Activated CD4-positive, alpha-beta T cell treated with anti-CD3 and anti-CD28 coated beads for 36 hours (primary cell): Measurements from ENCODE around the gene HOXA2. TPM values are rescaled to one million over a fixed set of nuclear protein-coding genes. Genes with fewer than 3 reads are reported as not detected.

ENCODE experiments used
- ATAC-seq: fragments of 200-7000 bp; cut with Tn5 transposase; one replicate; pipeline ENCODE4 v1.10.0; 2021; ENCODE audit warnings: mild to moderate bottlenecking, moderate library complexity
- CTCF ChIA-PET: fragments of 350-600 bp; sonication (Branson Sonifier 250); formaldehyde crosslinking; loops from one replicate; lab custom pipeline; 2021; ENCODE audit warnings: antibody characterized with exemption; lab: Charles Lee
- POLR2A ChIA-PET: fragments of 350-600 bp; sonication (Branson Sonifier 250); formaldehyde crosslinking; loops from one replicate; lab custom pipeline; 2021; ENCODE audit warnings: antibody characterized with exemption, inconsistent platforms; lab: Charles Lee
- DNase-seq: peaks from one replicate; pipeline ENCODE4 v3.0.0-alpha.2; 2020
- H3K27ac Mint-ChIP-seq: one replicate; pipeline ENCODE4 v1.8.0; 2021; ENCODE audit warnings: mixed read lengths
- H3K27me3 Mint-ChIP-seq: one replicate; pipeline ENCODE4 v1.8.0; 2021; ENCODE audit warnings: mixed read lengths
- H3K36me3 Mint-ChIP-seq: one replicate; pipeline ENCODE4 v1.8.0; 2021; ENCODE audit warnings: low read depth, mixed read lengths
- H3K4me1 Mint-ChIP-seq: one replicate; pipeline ENCODE4 v1.8.0; 2021; ENCODE audit warnings: mixed read lengths
- H3K4me3 Mint-ChIP-seq: one replicate; pipeline ENCODE4 v1.8.0; 2021; ENCODE audit warnings: mild to moderate bottlenecking, moderate library complexity, mixed read lengths
- H3K9me3 Mint-ChIP-seq: one replicate; pipeline ENCODE4 v1.8.0; 2021; ENCODE audit warnings: low read depth, mixed read lengths
- intact Hi-C, 2 experiments: fragments of 100-400 bp; cut with DNase I in 1 of 2; cut with micrococcal nuclease in 1 of 2; formaldehyde crosslinking; loops; one replicate each; pipeline versions ENCODE4 v1.14.2 to v1.15.1; 2022 to 2024; cut with DNase I, micrococcal nuclease
- total RNA-seq, 2 experiments: library from RNA; stranded (reverse); gene quantifications; one replicate each; pipeline ENCODE4 v1.2.3, GENCODE V29; 2021

Gene HOXA2
- total RNA-seq, 2 experiments from 2014 or later = not detected

DNA sequence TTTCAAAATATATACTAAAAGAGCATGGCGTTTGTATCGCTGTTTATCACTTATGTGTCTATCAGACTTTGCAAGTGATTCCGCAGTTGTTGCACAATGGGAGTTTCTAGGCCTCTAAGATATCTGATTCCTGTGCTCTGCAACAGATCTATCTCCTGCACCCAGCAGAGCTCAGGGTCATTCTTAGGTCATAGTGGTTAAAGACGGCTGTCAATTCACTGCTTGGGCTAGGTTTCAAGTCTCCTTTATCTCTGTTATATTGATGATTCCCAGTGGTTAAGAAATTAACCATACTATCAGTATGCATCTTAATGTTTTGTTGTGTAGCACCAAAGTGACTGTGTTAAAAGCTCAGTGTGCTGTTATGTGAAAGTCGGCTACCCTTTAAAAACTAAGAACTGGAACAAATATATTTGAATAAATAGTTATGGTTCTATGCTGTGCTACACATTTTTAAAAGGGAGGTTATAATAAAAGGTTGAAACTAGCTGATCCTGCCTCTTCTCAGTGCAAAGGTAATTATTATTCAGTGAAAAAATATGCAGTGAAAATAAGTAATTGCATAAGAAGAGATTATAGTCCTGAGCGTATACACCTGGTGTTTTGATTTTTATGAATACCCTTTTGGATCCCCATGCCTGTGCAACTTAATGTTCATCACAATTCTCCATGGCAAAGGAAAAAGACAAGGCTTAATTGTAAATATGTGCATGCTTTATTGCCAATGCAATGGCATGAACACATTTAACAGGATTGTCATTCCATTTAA is 30.7 kb downstream of the HOXA2 start:
- intact Hi-C loops = no loop called here
- Mint-ChIP-seq H3K9me3 (no peaks in the 10 kb centered on the region), H3K36me3 (no peaks in the 10 kb centered on the region), H3K27me3 (peaks cover 8% of the 10 kb centered on the region), H3K4me3 (no peak overlapping the region), H3K27ac (no peak overlapping the region), H3K4me1 (no peaks in the 10 kb centered on the region)
- ChIA-PET POLR2A (no interaction called here), CTCF (no interaction called here)
- ATAC-seq (no peak), DNase-seq (no peak)

- peaks cover 4% of the 10 kb centered on the region for H3K27me3 Mint-ChIP-seq
- no peak overlapping the region for H3K27ac Mint-ChIP-seq
- ChIA-PET CTCF (interaction anchor here (0.6 kb wide), 1 partner anchor 143 kb away, joined by 4 read pairs; no protein-coding TSS in a partner anchor), POLR2A (no interaction called here)
- no peak for ATAC-seq
- H3K9me3 Mint-ChIP-seq = no peaks in the 10 kb centered on the region
- no peak for DNase-seq
- H3K36me3 Mint-ChIP-seq = no peaks in the 10 kb centered on the region
- H3K4me1 Mint-ChIP-seq = no peaks in the 10 kb centered on the region
- H3K4me3 Mint-ChIP-seq = no peak overlapping the region
- intact Hi-C loops = no loop called here
Observed at GRCh38 chr7:27068259-27068658, 34.2 kb downstream of the HOXA2 start.

DNA sequence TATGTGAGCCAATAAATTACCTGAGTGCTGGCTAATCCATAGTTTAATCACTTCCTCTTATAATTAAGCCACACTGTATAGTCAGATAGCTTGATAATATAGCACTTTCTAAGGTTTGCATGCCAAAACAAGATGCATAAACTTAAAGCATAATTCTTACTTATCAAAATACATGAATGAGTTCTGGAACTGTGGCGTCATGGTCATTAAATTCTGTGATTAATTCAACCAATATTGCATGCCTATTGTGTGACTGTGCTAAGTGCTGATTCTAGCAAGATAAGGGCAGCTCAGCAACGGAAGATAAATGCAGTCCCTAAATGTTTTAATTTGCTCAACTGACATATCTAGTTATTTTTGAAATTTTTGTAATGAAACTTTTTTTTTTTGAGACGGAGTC is 36.3 kb downstream of the HOXA2 start:
- no peak for ATAC-seq

DNA sequence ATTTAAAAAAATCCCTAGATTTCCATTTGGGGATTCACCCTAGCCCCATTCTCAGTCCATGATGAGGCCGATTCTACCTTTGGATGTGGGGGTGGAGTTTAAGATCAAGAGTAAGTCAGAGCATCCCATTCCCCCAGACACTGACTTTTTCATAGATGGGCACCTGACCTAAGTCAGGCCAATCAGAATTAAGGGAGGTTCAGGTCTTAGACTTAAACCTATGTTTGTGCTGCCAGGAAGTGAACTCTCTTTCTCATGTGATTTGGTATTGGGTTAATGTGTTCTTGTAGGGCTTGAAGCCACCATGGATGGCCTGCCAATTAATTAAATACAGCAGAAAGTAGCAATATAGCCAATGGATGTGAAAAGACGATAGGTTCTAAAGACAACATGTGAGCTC is 36.8 kb downstream of the HOXA2 start:
- H3K27ac Mint-ChIP-seq = no peak overlapping the region
- no peaks in the 10 kb centered on the region for H3K9me3 Mint-ChIP-seq
- no peak for ATAC-seq
- no peaks in the 10 kb centered on the region for H3K4me1 Mint-ChIP-seq
- no peak for DNase-seq
- no peaks in the 10 kb centered on the region for H3K36me3 Mint-ChIP-seq
- intact Hi-C loops = no loop called here
- H3K27me3 Mint-ChIP-seq = peaks cover 4% of the 10 kb centered on the region
- ChIA-PET POLR2A (no interaction called here), CTCF (interaction anchor here (0.5 to 0.7 kb wide), 4 partner anchors 9 to 1520 kb away, joined by 3 read pairs; no protein-coding TSS in a partner anchor)
- no peak overlapping the region for H3K4me3 Mint-ChIP-seq

More for the DNA sequence above, 36.3 kb downstream of the HOXA2 start:
- no peak overlapping the region for H3K4me3 Mint-ChIP-seq
- POLR2A ChIA-PET = no interaction called here
- H3K36me3 Mint-ChIP-seq = no peaks in the 10 kb centered on the region
- CTCF ChIA-PET = interaction anchor here (0.6 to 0.7 kb wide), 2 partner anchors 282 to 1520 kb away, joined by 3 read pairs; no protein-coding TSS in a partner anchor
- H3K27me3 Mint-ChIP-seq = peaks cover 4% of the 10 kb centered on the region
- no peak for DNase-seq
- H3K4me1 Mint-ChIP-seq = no peaks in the 10 kb centered on the region
- intact Hi-C loops = no loop called here
- H3K27ac Mint-ChIP-seq = no peak overlapping the region
- no peaks in the 10 kb centered on the region for H3K9me3 Mint-ChIP-seq

DNA sequence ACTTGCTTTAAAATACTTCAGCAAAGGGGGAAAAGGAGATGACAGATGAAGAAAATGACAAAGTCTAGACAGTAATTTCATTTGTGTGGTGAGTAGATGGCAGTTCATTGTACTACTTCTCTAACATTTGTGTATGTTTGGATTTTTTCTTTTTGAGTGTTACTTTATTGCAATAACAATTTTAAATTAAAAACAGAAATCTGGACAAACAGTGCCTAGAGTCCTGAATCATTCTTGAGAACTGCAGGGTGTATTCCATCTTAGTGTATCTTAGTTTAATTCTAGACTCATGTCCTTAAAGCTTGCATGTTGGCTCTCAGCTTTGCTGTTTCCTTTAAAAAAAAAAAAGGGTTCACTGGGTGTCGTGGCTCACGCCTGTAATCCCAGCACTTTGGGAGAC is 37.8 kb downstream of the HOXA2 start:
- no peaks in the 10 kb centered on the region for H3K36me3 Mint-ChIP-seq
- H3K4me1 Mint-ChIP-seq = no peaks in the 10 kb centered on the region
- POLR2A ChIA-PET = interaction anchor here (0.6 kb wide), 1 partner anchor 232 kb away, joined by 5 read pairs; no protein-coding TSS in a partner anchor
- DNase-seq (no peak), ATAC-seq (no peak)
- CTCF ChIA-PET = no interaction called here
- no peaks in the 10 kb centered on the region for H3K9me3 Mint-ChIP-seq
- H3K27me3 Mint-ChIP-seq = peaks cover 8% of the 10 kb centered on the region
- no peak overlapping the region for H3K27ac Mint-ChIP-seq
- no peak overlapping the region for H3K4me3 Mint-ChIP-seq
- intact Hi-C loops = no loop called here

DNA sequence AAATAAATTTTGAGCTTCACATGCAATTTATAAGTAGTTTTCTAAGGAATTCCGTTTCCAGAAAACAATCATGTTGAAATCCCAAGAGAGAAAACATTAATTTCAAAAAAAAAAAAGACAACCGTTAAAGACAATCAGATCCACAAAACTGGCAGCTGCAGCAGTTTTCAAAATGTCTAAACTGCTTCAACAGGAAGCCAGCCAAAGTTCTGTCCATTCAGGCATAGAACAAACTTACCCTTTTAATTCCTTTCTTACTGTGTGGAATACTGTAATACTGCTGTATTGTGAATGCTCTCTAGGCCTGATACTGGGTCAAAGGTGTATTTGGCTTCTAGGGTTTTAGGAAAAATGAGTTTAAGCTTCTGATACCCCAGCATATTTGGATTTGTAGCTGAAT is 38.3 kb downstream of the HOXA2 start:
- H3K36me3 Mint-ChIP-seq = no peaks in the 10 kb centered on the region
- H3K27me3 Mint-ChIP-seq = peaks cover 8% of the 10 kb centered on the region
- intact Hi-C loops = no loop called here
- H3K27ac Mint-ChIP-seq = no peak overlapping the region
- CTCF ChIA-PET = no interaction called here
- H3K9me3 Mint-ChIP-seq = no peaks in the 10 kb centered on the region
- H3K4me3 Mint-ChIP-seq = no peak overlapping the region
- ATAC-seq (no peak), DNase-seq (no peak)
- no peaks in the 10 kb centered on the region for H3K4me1 Mint-ChIP-seq
- POLR2A ChIA-PET = interaction anchor here (0.6 kb wide), 1 partner anchor 232 kb away, joined by 5 read pairs; no protein-coding TSS in a partner anchor

DNA sequence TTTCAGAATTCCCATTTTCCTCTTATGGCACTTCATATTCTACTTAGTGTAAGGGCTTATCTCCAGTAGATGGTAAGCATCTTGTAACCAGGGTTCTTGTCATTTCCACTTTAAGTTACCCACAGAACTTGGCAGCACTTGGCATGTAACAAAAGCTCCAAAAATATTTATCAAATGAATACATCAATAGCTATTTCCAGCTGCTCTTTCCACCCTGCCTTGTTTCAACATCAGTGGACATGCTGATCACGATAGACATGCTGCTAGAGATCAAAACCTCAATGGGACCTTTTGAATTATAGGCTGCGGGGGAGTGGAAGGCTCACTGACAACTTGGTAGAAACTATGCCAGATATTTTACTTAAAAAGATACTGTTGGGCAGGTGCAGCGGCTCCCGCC is 39.5 kb downstream of the HOXA2 start:
- Mint-ChIP-seq H3K9me3 (no peaks in the 10 kb centered on the region), H3K36me3 (no peaks in the 10 kb centered on the region), H3K27me3 (peaks cover 11% of the 10 kb centered on the region), H3K4me3 (no peak overlapping the region), H3K4me1 (no peaks in the 10 kb centered on the region), H3K27ac (no peak overlapping the region)
- POLR2A ChIA-PET = no interaction called here
- DNase-seq = no peak
- CTCF ChIA-PET = interaction anchor here (0.6 kb wide), 1 partner anchor 366 kb away, joined by 3 read pairs; no protein-coding TSS in a partner anchor
- ATAC-seq = no peak
- intact Hi-C loops = no loop called here

GRCh38 chr7:27053153-27053552 is 49.3 kb downstream of the HOXA2 start:
- ChIA-PET CTCF (interaction anchor here (0.7 kb wide), 1 partner anchor 1787 kb away, joined by 3 read pairs; no protein-coding TSS in a partner anchor), POLR2A (no interaction called here)

DNA sequence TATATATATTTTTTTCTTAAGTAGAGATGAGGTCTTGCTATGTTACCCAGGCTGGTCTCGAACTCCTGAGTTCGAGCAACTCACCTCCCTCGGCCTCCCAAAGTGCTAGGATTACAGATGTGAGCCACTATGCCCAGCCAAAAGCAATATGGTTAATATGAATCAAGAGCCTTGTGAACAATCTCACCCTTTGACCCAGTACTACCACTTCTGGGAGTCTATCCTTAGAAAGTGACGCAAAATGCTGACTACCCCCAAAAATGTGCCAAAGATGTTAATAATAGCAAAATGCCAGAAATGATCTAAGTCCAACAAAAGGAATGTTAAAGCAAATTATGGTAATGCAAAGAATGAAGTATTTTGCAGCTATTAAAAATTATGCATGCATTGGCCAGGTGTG is 51.0 kb downstream of the HOXA2 start:
- POLR2A ChIA-PET = no interaction called here
- intact Hi-C loops = no loop called here
- no peaks in the 10 kb centered on the region for H3K9me3 Mint-ChIP-seq
- no peaks in the 10 kb centered on the region for H3K36me3 Mint-ChIP-seq
- DNase-seq = no peak
- H3K4me3 Mint-ChIP-seq = no peak overlapping the region
- CTCF ChIA-PET = interaction anchor here (0.6 kb wide), 1 partner anchor 31 kb away, joined by 3 read pairs; no protein-coding TSS in a partner anchor
- ATAC-seq = no peak
- no peaks in the 10 kb centered on the region for H3K27me3 Mint-ChIP-seq
- H3K4me1 Mint-ChIP-seq = no peaks in the 10 kb centered on the region
- H3K27ac Mint-ChIP-seq = no peak overlapping the region

More at GRCh38 chr7:27053153-27053552, 49.3 kb downstream of the HOXA2 start:
- intact Hi-C loops = no loop called here
- peaks cover 5% of the 10 kb centered on the region for H3K27me3 Mint-ChIP-seq
- H3K27ac Mint-ChIP-seq = no peak overlapping the region
- H3K36me3 Mint-ChIP-seq = no peaks in the 10 kb centered on the region
- ATAC-seq (no peak), DNase-seq (no peak)
- H3K9me3 Mint-ChIP-seq = no peaks in the 10 kb centered on the region
- no peak overlapping the region for H3K4me3 Mint-ChIP-seq
- H3K4me1 Mint-ChIP-seq = no peaks in the 10 kb centered on the region

Other genes with a start within 250 kb of the HOXA2 start
- gene SKAP2, start 238.1 kb downstream of the HOXA2 start, total RNA-seq = 10 to 100 TPM in 1 of 2 experiments, 1 to 10 TPM in 1; 7.8 to 10.4 TPM
- gene HOXA1, start 6.7 kb downstream of the HOXA2 start, total RNA-seq = under 1 TPM; 0.12 to 0.14 TPM
- gene HOXA4, start 28.1 kb upstream of the HOXA2 start, total RNA-seq = under 1 TPM in 1 of 2 experiments, not detected in 1; 0.25 TPM
- gene HOXA5, start 41.0 kb upstream of the HOXA2 start, total RNA-seq = not detected
- gene HOXA6, start 45.1 kb upstream of the HOXA2 start, total RNA-seq = not detected
- not detected for gene HOXA3, start 49.9 kb upstream of the HOXA2 start, total RNA-seq
- not detected for gene HOXA7, start 54.0 kb upstream of the HOXA2 start, total RNA-seq
- gene HOXA9, start 62.9 kb upstream of the HOXA2 start, total RNA-seq = not detected
- not detected for gene HOXA10, start 71.6 kb upstream of the HOXA2 start, total RNA-seq
- gene HOXA11, start 82.5 kb upstream of the HOXA2 start, total RNA-seq = not detected
- gene HOXA13, start 97.4 kb upstream of the HOXA2 start, total RNA-seq = not detected
- gene EVX1, start 140.1 kb upstream of the HOXA2 start, total RNA-seq = not detected